HAP-1 (cell line): Measurements from ENCODE around the gene PDE8B.
"Not testable (repeated sequence)": the region's sequence is repeated elsewhere in the genome, so short reads cannot be mapped to it uniquely, and the experiment has no call there.

ENCODE experiments used
- DNase-seq, 2 experiments: peaks; one replicate each; pipeline ENCODE4 v3.0.0-alpha.2; 2016 to 2020; ENCODE audit warnings: low spot score in 2 of 2
- H3K27me3 ChIP-seq: fragments of 250-450 bp; sonication (Bioruptor Pico); 2 replicates; pipeline ENCODE4 v1.5.1; 2020; ENCODE audit warnings: low read depth, mild to moderate bottlenecking, moderate library complexity
- H3K36me3 ChIP-seq: fragments of 250-450 bp; sonication (Bioruptor Pico); replicated peaks from 2 replicates; pipeline ENCODE4 v1.5.1; 2020; ENCODE audit warnings: mild to moderate bottlenecking
- H3K4me1 ChIP-seq: fragments of 250-450 bp; sonication (Bioruptor Pico); 2 replicates; pipeline ENCODE4 v1.5.1; 2020; ENCODE audit warnings: mild to moderate bottlenecking
- H3K4me3 ChIP-seq: fragments of 250-450 bp; sonication (Bioruptor Pico); 2 replicates; pipeline ENCODE4 v1.5.1; 2020; ENCODE audit warnings: mild to moderate bottlenecking, moderate library complexity
- H3K9me3 ChIP-seq: fragments of 250-450 bp; sonication (Bioruptor Pico); 2 replicates; pipeline ENCODE4 v1.5.1; 2020; ENCODE audit warnings: mild to moderate bottlenecking, moderate library complexity
- in situ Hi-C: fragments of 300-500 bp; cut with MboI; formaldehyde crosslinking; loops from 3 replicates; pipeline ENCODE4 v1.14.3; 2020; ENCODE audit warnings: low sequenced_read_pairs, inconsistent platforms, mixed read lengths

Gene PDE8B

GRCh38 chr5:77449981-77450380 is 239.5 kb downstream of the PDE8B start:
- DNase-seq = no peak
- Histone ChIP-seq H3K9me3 (no peaks in the 10 kb centered on the region), H3K4me1 (no peaks in the 10 kb centered on the region), H3K27me3 (no peaks in the 10 kb centered on the region), H3K36me3 (peaks cover 15% of the 10 kb centered on the region), H3K4me3 (no peak overlapping the region)
- in situ Hi-C loops = no loop called here

DNA sequence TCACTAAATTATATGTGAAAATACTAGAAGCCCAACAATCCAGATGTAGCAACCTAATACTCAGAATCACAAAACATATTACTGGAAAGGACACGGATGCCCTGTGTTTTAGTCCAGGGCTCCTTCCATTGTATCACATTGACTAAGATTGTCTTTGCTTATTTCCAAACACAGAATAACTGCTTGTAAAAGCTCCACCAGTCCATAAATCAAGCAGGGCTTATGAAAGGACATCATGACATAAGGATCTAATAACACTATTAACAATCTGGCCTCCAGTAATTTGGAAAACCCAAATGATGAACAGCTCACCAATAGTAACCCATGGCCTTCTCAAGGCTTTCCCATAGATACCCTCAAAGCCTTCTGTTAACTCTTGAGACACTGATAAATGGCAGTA is 241.9 kb downstream of the PDE8B start:
- no peak for DNase-seq
- no peaks in the 10 kb centered on the region for H3K4me1 ChIP-seq
- in situ Hi-C loops = no loop called here
- peaks cover 11% of the 10 kb centered on the region for H3K36me3 ChIP-seq
- no peaks in the 10 kb centered on the region for H3K9me3 ChIP-seq
- H3K4me3 ChIP-seq = no peak overlapping the region
- H3K27me3 ChIP-seq = no peaks in the 10 kb centered on the region

GRCh38 chr5:77454123-77454522 is 243.6 kb downstream of the PDE8B start:
- no peak overlapping the region for H3K4me3 ChIP-seq
- H3K27me3 ChIP-seq = no peaks in the 10 kb centered on the region
- no peaks in the 10 kb centered on the region for H3K9me3 ChIP-seq
- no peaks in the 10 kb centered on the region for H3K4me1 ChIP-seq
- in situ Hi-C loops = no loop called here
- H3K36me3 ChIP-seq = no peaks in the 10 kb centered on the region; the same call in none of the 2 replicates
- DNase-seq = no peak

GRCh38 chr5:77461287-77461686 is 250.8 kb downstream of the PDE8B start:
- in situ Hi-C loops = no loop called here
- no peak for DNase-seq

DNA sequence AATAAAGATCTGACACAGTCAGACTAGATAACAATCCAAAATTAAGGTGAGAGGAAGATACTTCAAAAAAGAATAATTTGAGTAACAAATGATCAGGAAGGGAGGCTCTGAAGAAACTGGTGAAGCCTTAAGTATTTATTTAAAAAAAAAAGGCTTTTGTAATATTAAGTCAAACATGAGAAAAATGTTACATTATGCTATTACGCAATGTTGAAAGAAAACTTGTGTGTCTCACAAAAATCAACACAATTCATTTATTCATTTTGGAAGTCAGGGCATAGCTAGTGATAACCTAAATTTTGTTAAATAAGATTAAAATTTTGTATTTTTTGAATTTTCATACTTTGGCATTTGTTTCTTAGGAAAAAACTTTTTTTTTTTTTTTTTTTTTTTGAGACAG is 253.4 kb downstream of the PDE8B start:
- Histone ChIP-seq H3K4me3 (no peak overlapping the region), H3K36me3 (no peaks in the 10 kb centered on the region), H3K4me1 (no peaks in the 10 kb centered on the region), H3K27me3 (no peaks in the 10 kb centered on the region), H3K9me3 (no peaks in the 10 kb centered on the region)
- in situ Hi-C loops = no loop called here
- DNase-seq = no peak

More at GRCh38 chr5:77461287-77461686, 250.8 kb downstream of the PDE8B start:
- Histone ChIP-seq H3K36me3 (no peaks in the 10 kb centered on the region), H3K9me3 (no peaks in the 10 kb centered on the region), H3K4me3 (no peak overlapping the region), H3K27me3 (no peaks in the 10 kb centered on the region), H3K4me1 (no peaks in the 10 kb centered on the region)

DNA sequence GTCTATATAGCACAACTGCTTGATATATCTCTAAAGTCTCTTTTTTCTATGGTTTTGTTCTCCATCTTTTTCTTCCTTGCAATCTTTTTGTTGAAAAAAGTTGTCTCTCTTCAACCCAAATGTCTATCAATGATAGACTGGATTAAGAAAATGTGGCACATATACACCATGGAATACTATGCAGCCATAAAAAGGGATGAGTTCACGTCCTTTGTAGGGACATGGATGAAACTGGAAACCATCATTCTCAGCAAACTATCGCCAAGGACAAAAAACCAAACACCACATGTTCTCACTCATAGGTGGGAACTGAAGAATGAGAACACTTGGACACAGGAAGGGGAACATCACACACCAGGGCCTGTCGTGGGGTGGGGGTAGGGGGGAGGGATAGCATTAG is 258.4 kb downstream of the PDE8B start:
- H3K9me3 ChIP-seq, H3K27me3 ChIP-seq, H3K4me1 ChIP-seq, DNase-seq, in situ Hi-C loops, H3K4me3 ChIP-seq, H3K36me3 ChIP-seq: not testable (repeated sequence)

DNA sequence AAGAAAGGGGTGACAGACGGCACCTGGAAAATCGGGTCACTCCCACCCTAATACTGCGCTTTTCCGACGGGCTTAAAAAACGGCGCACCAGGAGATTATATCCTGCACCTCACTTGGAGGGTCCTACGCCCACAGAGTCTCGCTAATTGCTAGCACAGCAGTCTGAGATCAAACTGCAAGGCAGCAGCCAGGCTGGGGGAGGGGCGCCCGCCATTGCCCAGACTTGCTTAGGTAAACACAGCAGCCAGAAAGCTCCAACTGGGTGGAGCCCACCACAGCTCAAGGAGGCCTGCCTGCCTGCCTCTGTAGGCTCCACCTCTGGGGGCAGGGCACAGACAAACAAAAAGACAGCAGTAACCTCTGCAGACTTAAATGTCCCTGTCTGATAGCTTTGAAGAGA is 264.6 kb downstream of the PDE8B start:
- in situ Hi-C loops = loop anchor here (25.0 kb wide), 1 partner anchor 338 kb away; no protein-coding TSS in a partner anchor
- not testable (repeated sequence) for H3K36me3 ChIP-seq, H3K9me3 ChIP-seq, H3K27me3 ChIP-seq, H3K4me3 ChIP-seq, H3K4me1 ChIP-seq
- DNase-seq = peak in 1 of 2 experiments; percentile 16
